Nephron progenitor cell (in vitro differentiated cells): ENCODE measurements around the gene NPL.

Source experiments
- DNase-seq: peaks from one replicate; pipeline ENCODE4 v3.0.0; 2021
- H3K27ac Mint-ChIP-seq: 2 replicates; pipeline ENCODE4 v1.8.0; 2021; ENCODE audit warnings: mild to moderate bottlenecking, moderate library complexity, mixed read lengths
- H3K27me3 Mint-ChIP-seq: 2 replicates; pipeline ENCODE4 v1.8.0; 2021; ENCODE audit warnings: mild to moderate bottlenecking, low read depth, mixed read lengths; ENCODE audit not compliant: poor library complexity
- H3K36me3 Mint-ChIP-seq: 2 replicates; pipeline ENCODE4 v1.8.0; 2021; ENCODE audit warnings: low read depth, mixed read lengths
- H3K4me1 Mint-ChIP-seq: 2 replicates; pipeline ENCODE4 v1.8.0; 2021; ENCODE audit warnings: mixed read lengths
- H3K4me3 Mint-ChIP-seq: 2 replicates; pipeline ENCODE4 v1.8.0; 2021; ENCODE audit warnings: mild to moderate bottlenecking, moderate library complexity, mixed read lengths
- H3K9me3 Mint-ChIP-seq: 2 replicates; pipeline ENCODE4 v1.8.0; 2021; ENCODE audit warnings: mild to moderate bottlenecking, moderate library complexity, mixed read lengths
- TF ChIP-seq, protein P1 (sequence below): fragments of 200-600 bp; sonication (generic); IDR thresholded peaks from 2 replicates; pipeline ENCODE4 v1.5.0; 2021; ENCODE audit warnings: antibody characterized with exemption

Gene NPL

DNA sequence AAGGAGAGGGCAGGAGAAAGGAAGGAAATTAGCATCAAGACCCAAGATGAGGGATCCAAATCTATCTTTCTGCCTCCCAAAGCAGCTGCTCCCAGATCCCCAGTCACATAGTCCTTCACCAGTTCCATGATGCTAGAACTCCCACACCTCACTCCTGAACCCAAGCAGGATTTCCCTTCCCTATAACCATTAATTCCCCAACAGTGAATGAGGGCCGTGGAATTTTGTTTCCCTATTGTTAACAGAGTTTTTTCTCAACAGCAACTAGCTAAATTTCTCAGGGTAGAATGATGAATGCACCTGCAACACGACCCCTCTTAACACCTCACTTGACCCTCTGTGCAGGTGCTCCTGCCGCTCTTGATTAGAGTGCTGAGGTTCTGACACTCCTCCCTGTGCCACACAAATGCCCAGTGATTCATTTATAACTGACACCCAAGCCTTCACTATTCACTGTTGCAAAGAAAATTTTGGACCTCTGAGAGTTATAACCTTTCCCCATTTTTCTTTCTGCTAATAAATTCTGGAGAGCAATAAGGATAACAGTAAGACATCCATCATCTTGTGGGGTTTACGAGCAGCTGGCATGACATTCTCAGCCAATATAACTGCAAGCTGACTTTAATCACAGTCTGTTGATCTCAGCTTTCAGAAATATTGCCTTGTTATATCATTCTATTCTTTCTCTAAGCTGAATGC lies 25.4 kb upstream of the NPL start:
- TF ChIP-seq, protein P1, sequence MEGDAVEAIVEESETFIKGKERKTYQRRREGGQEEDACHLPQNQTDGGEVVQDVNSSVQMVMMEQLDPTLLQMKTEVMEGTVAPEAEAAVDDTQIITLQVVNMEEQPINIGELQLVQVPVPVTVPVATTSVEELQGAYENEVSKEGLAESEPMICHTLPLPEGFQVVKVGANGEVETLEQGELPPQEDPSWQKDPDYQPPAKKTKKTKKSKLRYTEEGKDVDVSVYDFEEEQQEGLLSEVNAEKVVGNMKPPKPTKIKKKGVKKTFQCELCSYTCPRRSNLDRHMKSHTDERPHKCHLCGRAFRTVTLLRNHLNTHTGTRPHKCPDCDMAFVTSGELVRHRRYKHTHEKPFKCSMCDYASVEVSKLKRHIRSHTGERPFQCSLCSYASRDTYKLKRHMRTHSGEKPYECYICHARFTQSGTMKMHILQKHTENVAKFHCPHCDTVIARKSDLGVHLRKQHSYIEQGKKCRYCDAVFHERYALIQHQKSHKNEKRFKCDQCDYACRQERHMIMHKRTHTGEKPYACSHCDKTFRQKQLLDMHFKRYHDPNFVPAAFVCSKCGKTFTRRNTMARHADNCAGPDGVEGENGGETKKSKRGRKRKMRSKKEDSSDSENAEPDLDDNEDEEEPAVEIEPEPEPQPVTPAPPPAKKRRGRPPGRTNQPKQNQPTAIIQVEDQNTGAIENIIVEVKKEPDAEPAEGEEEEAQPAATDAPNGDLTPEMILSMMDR: no peak
- H3K4me3 Mint-ChIP-seq: no peak overlapping the region
- H3K27ac Mint-ChIP-seq: no peak overlapping the region
- no peak for DNase-seq
- peaks cover 12% of the 10 kb centered on the region for H3K9me3 Mint-ChIP-seq
- no peaks in the 10 kb centered on the region for H3K36me3 Mint-ChIP-seq
- H3K27me3 Mint-ChIP-seq: peaks cover 15% of the 10 kb centered on the region
- peaks cover 13% of the 10 kb centered on the region for H3K4me1 Mint-ChIP-seq

DNA sequence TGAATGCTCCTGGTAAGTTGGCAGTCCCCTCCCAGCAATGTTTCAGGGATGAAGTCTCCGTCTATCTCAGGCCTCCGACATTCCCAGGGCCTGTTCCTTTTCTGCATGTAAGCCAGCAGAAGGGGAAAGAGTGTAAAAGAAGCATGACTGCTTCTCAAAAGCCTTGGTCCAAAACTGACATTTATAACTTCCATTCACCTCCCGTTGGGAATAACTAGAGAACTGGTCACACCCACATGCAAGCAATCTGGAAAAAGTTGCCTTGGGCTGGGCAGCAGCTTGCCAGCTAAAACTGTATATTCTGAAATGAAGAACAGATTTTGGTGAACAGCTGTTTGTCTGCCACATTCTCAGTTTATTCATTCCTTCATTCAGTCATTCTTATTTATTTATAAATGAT lies 24.2 kb upstream of the NPL start:
- TF ChIP-seq, protein P1: no peak
- Mint-ChIP-seq H3K4me3 (no peak overlapping the region), H3K4me1 (peaks cover 18% of the 10 kb centered on the region), H3K27ac (no peak overlapping the region), H3K9me3 (peaks cover 12% of the 10 kb centered on the region), H3K27me3 (peaks cover 12% of the 10 kb centered on the region), H3K36me3 (no peaks in the 10 kb centered on the region)
- no peak for DNase-seq

DNA sequence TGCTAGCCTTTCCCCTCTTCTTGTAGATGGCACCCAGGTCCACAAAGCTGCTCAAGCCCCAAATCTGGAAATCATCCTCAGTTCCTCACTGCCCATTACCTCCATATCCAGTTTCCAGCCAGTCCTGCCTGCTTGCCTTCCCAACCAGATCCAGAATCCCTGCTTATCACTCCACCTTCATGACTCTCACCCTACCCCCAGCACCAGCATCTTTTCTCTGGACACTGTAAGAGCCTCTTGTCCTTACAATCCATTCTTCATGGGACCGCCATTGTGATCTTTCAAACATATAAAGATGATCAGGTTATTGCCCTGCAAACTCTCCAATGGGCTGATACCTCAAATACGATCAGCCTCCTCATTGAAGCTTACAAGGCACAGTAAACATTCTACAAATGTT lies 23.5 kb upstream of the NPL start:
- Mint-ChIP-seq H3K27me3 (peaks cover 12% of the 10 kb centered on the region), H3K4me3 (no peak overlapping the region), H3K27ac (no peak overlapping the region), H3K36me3 (no peaks in the 10 kb centered on the region), H3K9me3 (peaks cover 10% of the 10 kb centered on the region), H3K4me1 (peaks cover 20% of the 10 kb centered on the region)
- DNase-seq: no peak
- TF ChIP-seq, protein P1: no peak

DNA sequence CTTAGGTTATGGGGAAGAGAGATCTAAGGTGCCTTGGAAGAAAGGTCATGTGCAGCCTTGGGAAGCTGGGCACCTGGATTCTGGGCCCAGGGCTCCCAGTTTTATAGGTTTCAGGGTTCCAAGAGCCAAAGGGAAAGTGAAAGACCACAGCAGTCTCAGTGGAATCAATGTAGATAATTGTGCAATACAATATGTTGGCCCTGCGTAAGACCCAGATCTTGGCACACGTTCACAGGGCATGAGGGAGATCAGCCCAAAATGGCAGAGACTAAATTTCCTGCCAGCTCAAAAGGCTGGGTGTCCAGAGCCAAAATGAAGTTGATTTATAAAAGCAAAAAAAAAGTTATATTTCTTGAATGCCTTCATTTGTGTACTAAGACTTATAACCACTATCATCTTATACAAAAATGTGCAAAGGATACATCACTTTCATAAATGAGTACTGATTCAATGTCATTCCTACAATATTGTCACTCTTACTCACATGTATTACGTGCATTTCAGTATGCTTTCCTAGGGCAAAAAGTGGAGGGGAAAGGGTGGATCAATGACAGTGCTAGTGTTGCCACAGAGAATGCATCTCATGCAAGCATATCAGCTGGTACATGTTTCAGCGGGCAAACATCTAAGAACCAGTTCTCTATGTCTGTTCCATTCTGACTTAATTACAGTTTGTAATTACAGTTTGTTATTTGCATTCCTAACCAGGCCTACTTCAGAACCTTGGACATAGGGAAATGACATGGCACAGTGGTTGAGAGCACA lies 22.5 kb upstream of the NPL start:
- DNase-seq: no peak
- no peak overlapping the region for H3K27ac Mint-ChIP-seq
- peaks cover 25% of the 10 kb centered on the region for H3K4me1 Mint-ChIP-seq
- peaks cover 12% of the 10 kb centered on the region for H3K27me3 Mint-ChIP-seq
- H3K4me3 Mint-ChIP-seq: no peak overlapping the region
- no peaks in the 10 kb centered on the region for H3K9me3 Mint-ChIP-seq
- H3K36me3 Mint-ChIP-seq: no peaks in the 10 kb centered on the region
- TF ChIP-seq, protein P1: no peak

DNA sequence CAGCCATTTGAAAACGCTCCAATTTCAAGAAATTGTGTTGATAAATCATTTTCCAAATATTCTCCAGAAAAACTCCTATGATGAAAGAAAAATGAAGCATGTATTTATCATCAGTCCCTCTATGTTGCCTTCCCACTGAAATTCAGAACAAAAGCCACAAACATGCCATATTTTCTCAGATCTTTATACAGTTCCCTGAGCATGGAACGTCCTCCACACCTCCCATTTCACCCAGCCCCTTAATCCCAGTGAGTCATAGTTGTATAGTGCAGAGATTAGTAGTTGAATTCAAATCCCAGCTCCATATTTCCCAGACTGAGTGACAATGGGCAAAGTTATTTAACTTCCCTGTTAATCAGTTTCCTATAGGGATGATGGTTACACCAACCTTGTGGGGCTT lies 20.6 kb upstream of the NPL start:
- no peaks in the 10 kb centered on the region for H3K9me3 Mint-ChIP-seq
- DNase-seq: no peak
- H3K36me3 Mint-ChIP-seq: no peaks in the 10 kb centered on the region
- no peak overlapping the region for H3K4me3 Mint-ChIP-seq
- peaks cover 20% of the 10 kb centered on the region for H3K4me1 Mint-ChIP-seq
- no peak overlapping the region for H3K27ac Mint-ChIP-seq
- H3K27me3 Mint-ChIP-seq: peaks cover 13% of the 10 kb centered on the region
- TF ChIP-seq, protein P1: no peak

DNA sequence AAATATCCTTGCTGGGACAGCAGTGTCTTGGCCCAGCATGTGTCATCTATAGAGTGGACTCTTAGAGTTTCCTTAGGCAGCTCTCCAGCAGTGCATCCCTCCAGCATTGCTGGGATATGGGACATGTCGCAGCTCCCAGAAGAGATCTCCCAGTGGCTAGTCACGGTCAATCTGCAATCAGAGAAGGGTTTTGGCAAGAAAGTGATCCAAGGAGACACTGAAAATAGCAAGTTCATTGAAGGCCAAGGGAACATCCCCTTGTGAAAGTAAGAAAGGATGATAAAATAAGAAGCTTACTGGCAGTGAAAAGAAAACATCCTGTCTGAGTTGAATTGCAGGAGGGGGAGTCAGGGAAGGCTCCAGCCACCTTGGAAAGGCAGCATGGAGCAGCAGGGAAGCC lies 19.3 kb upstream of the NPL start:
- no peak overlapping the region for H3K4me3 Mint-ChIP-seq
- H3K4me1 Mint-ChIP-seq: peaks cover 11% of the 10 kb centered on the region
- no peak for DNase-seq
- TF ChIP-seq, protein P1: no peak
- no peaks in the 10 kb centered on the region for H3K36me3 Mint-ChIP-seq
- H3K9me3 Mint-ChIP-seq: no peaks in the 10 kb centered on the region
- H3K27me3 Mint-ChIP-seq: peaks cover 10% of the 10 kb centered on the region
- H3K27ac Mint-ChIP-seq: peak overlapping the region; percentile 5
